Left ventricle myocardium inferior (tissue), 1 donor: ENCODE measurements around the gene RGS4. TPM values are rescaled to one million over a fixed set of nuclear protein-coding genes. Genes with fewer than 3 reads are reported as not detected.

ENCODE experiments used
- DNase-seq: peaks from one replicate; pipeline ENCODE4 v3.0.0-alpha.2; 2020
- H3K27ac ChIP-seq: fragments of 200-600 bp; replicated peaks from 2 replicates; pipeline ENCODE4 v1.8.0; 2021
- H3K27me3 ChIP-seq: fragments of 200-600 bp; 2 replicates; pipeline ENCODE4 v1.8.0; 2021; ENCODE audit warnings: low read depth
- H3K36me3 ChIP-seq: fragments of 200-600 bp; 2 replicates; pipeline ENCODE4 v1.8.0; 2021
- H3K4me1 ChIP-seq: fragments of 200-600 bp; 2 replicates; pipeline ENCODE4 v1.8.0; 2021
- H3K4me3 ChIP-seq: fragments of 200-600 bp; 2 replicates; pipeline ENCODE4 v1.8.0; 2021; ENCODE audit warnings: mild to moderate bottlenecking, moderate library complexity
- H3K9me3 ChIP-seq: fragments of 200-600 bp; replicated peaks from 2 replicates; pipeline ENCODE4 v1.8.0; 2021
- intact Hi-C: fragments of 100-400 bp; cut with micrococcal nuclease; formaldehyde crosslinking; loops from one replicate; pipeline ENCODE4 v1.11.0; 2022
- total RNA-seq: library from RNA; stranded (reverse); fragmentation: NEBNext Ultra II Directional; extraction: Animal tissue kit (Norgen Biotek cat#: 25700); gene quantifications from one replicate; pipeline ENCODE4 v1.2.1, GENCODE V29; 2021
- TF ChIP-seq, protein P1 (sequence below): fragments of 200-600 bp; IDR thresholded peaks from 2 replicates; pipeline ENCODE4 v1.8.0; 2021; ENCODE audit warnings: antibody characterized with exemption, mild to moderate bottlenecking, borderline replicate concordance
- donor health status: DM: no; HTN: yes; CAD: no; lungs with severe emphysema.

The RGS4 gene
- total RNA-seq, 1 donor from 2014 or later = 3.2 TPM

DNA sequence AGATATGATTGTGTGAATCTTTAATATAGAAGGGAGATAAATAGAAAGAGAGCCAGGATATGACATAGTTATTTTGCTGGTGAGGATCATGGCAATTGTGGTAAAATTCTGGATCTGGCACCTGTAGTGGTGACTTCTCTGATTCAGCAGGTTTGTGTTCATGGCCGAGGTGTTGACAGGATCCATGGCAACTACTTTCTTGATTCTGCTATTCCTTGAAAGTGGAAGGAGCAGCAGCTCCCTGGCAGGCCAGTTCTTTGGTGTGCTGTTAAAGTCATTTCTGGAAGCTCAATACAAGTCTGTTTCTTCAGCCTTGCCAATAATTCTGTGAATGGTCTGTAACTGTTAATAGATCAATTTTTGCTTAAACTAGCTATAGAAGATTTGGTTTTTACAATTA, 33.4 kb downstream of the RGS4 start:
- Histone ChIP-seq H3K4me1 (no peaks in the 10 kb centered on the region), H3K27ac (no peak overlapping the region), H3K36me3 (no peaks in the 10 kb centered on the region), H3K27me3 (no peaks in the 10 kb centered on the region), H3K4me3 (no peak overlapping the region), H3K9me3 (no peaks in the 10 kb centered on the region)
- intact Hi-C loops = no loop called here
- DNase-seq = no peak
- TF ChIP-seq, protein P1, sequence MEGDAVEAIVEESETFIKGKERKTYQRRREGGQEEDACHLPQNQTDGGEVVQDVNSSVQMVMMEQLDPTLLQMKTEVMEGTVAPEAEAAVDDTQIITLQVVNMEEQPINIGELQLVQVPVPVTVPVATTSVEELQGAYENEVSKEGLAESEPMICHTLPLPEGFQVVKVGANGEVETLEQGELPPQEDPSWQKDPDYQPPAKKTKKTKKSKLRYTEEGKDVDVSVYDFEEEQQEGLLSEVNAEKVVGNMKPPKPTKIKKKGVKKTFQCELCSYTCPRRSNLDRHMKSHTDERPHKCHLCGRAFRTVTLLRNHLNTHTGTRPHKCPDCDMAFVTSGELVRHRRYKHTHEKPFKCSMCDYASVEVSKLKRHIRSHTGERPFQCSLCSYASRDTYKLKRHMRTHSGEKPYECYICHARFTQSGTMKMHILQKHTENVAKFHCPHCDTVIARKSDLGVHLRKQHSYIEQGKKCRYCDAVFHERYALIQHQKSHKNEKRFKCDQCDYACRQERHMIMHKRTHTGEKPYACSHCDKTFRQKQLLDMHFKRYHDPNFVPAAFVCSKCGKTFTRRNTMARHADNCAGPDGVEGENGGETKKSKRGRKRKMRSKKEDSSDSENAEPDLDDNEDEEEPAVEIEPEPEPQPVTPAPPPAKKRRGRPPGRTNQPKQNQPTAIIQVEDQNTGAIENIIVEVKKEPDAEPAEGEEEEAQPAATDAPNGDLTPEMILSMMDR = no peak

DNA sequence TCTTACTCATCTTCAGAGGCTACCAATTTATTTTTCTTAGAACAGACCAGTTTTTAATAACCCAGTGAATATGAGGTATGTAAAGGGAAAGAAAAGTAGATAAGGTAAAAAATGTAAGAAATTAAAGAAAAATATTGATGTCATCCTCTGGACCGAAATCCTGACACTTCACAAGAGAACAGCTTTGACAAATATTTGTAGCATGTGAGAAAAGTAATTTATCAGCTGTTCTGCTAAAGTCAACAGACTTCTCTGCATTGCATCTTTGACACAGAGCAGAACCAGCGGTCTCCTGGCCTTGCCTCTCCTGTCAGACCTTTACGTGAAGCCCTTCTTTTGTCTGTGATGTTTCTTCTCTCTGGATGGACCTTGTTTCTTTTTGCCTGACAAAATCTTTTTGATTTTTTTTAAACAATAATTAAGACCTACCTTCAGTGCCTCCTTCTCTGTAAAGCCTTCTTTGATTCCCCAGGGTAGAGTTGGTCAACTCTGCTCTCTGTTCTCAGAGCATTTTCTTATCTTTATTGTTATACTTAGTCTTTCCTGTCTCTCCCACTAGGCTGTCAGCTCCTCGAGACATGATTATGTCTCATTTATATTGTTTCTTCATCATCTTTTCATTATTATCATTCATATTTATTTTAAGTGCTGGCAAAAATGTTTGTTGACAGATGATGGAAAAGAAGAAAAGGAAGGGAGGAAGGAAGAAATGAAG, 35.4 kb downstream of the RGS4 start:
- Histone ChIP-seq H3K27ac (peak overlapping the region; percentile 39), H3K9me3 (no peaks in the 10 kb centered on the region), H3K27me3 (no peaks in the 10 kb centered on the region), H3K4me3 (no peak overlapping the region), H3K4me1 (no peaks in the 10 kb centered on the region), H3K36me3 (no peaks in the 10 kb centered on the region)
- TF ChIP-seq, protein P1 = no peak
- no peak for DNase-seq
- intact Hi-C loops = no loop called here

DNA sequence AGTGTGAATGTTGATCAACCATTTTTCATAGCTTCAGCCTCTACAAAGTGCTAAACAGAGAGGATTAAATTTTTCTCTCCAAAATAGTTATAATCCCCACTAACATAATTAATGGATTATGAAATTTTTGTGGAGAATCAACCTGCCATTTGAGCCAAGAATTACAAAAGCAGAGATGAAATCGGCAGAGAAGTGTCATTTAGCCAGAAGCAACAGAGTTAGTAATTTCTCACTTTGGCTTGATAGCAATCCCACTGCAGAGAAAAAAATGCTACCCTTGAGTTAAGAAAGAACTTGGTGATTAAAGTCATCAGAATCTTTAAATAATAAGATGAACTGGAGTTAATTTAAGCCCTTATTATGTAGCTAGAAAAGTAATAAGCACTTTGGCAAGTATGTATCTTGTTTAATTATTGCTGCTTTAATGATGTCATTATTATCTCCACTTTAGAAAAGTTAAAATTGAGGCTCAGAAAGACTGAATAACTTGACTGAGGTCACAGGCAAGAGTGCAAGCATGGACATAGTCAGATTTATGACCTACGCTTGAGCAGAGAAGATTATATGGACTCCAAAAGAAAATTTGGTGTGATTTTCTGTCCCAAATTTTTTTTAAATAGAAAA, 37.3 kb downstream of the RGS4 start:
- no peaks in the 10 kb centered on the region for H3K27me3 ChIP-seq
- TF ChIP-seq, protein P1 = no peak
- H3K4me3 ChIP-seq = no peak overlapping the region
- no peaks in the 10 kb centered on the region for H3K36me3 ChIP-seq
- H3K9me3 ChIP-seq = no peaks in the 10 kb centered on the region
- H3K4me1 ChIP-seq = no peaks in the 10 kb centered on the region
- intact Hi-C loops = no loop called here
- H3K27ac ChIP-seq = no peak overlapping the region
- DNase-seq = no peak

DNA sequence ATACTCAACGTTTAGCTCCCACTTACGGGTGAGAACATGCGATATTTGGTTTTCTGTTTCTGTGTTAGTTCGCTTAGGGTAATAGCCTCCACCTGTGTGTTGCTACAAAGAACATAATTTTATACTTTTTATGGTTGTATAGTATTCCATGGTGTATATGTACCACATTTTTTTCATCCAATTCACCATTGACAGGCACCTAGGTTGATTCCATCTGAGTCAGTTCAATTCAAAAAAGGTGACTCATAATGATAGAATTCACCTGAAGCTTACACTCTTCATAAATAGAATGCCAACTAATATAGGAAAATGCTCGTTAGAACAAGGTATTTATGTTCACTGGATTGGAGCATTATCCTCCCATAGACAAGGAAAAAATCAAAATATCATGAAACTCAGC, 38.5 kb downstream of the RGS4 start:
- Histone ChIP-seq H3K27me3 (no peaks in the 10 kb centered on the region), H3K9me3 (no peaks in the 10 kb centered on the region), H3K36me3 (no peaks in the 10 kb centered on the region), H3K27ac (no peak overlapping the region), H3K4me3 (no peak overlapping the region), H3K4me1 (no peaks in the 10 kb centered on the region)
- TF ChIP-seq, protein P1 = no peak
- intact Hi-C loops = no loop called here
- DNase-seq = no peak

DNA sequence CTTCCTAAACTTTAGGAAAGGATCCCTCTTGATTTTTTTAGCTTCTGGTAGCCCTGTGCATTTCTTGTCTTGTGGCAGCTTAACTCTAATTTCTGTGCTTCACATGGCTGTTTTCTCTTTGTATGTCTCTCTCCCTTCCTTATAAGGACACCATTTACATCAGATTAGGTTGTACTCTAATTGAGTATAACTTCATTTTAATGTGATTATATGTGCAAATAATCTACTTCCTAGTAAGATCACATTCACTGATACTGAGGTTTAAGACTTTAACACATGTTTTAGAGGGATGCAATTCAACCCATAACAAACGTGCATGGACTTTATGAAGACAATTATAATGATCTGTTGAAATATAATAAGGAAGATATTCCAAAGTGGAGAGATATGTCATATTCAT, 46.7 kb downstream of the RGS4 start:
- Histone ChIP-seq H3K9me3 (no peaks in the 10 kb centered on the region), H3K27ac (no peak overlapping the region), H3K4me1 (no peaks in the 10 kb centered on the region), H3K36me3 (no peaks in the 10 kb centered on the region), H3K27me3 (no peaks in the 10 kb centered on the region), H3K4me3 (no peak overlapping the region)
- no peak for DNase-seq
- TF ChIP-seq, protein P1 = no peak
- intact Hi-C loops = no loop called here
